RPMI7951 (cell line): ENCODE data around the gene RGSL1. TPM values are rescaled to one million over a fixed set of nuclear protein-coding genes. Genes with fewer than 3 reads are reported as not detected.

ENCODE experiments used
- DNase-seq: peaks from one replicate; pipeline ENCODE4 v3.0.0-alpha.2; 2012; ENCODE audit warnings: low read depth
- total RNA-seq: library from RNA; depleted of rRNA; stranded (reverse); fragments of >200 nt; shearing (Covaris generic); gene quantifications from 2 replicates; pipeline ENCODE4 v1.2.3, GENCODE V29; 2014; rRNA removed

The RGSL1 gene
- not detected in 2 replicates for total RNA-seq

DNA sequence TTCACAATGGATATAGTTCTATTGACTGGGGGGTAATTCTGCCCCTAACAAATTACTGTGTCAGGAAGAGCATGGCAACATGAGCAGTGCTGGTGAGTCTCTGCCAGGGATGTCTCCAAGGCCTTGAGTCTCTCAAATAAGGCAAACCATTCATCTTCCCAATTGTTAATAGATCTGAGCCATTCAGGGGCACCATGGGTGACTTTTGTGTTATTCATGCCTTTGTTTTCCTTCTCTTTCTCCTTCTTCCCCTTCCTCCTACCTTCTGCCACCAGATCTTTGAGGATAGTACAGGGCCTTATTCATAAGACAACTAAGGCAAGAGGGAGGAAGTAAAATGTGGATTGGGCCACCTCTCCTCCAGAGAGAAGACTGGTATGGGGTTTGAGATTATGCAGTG, at the start of gene RGSL1:
Gene RGSL1, plus strand, starts transcription at position 60 of the 400 bp plus-strand sequence. Its CDS starts 20 bp downstream, at position 80.
- no peak for DNase-seq

GRCh38 chr1:182400567-182400966, 49.4 kb upstream of the RGSL1 start, which contains the start of gene TEDDM1:
TSS of gene TEDDM1 (minus strand) at chr1:182400667. CDS start at chr1:182400485, 182 bp downstream.
- no peak for DNase-seq

- DNase-seq = no peak
Measured at GRCh38 chr1:182404781-182405180, 45.2 kb upstream of the RGSL1 start.

DNA sequence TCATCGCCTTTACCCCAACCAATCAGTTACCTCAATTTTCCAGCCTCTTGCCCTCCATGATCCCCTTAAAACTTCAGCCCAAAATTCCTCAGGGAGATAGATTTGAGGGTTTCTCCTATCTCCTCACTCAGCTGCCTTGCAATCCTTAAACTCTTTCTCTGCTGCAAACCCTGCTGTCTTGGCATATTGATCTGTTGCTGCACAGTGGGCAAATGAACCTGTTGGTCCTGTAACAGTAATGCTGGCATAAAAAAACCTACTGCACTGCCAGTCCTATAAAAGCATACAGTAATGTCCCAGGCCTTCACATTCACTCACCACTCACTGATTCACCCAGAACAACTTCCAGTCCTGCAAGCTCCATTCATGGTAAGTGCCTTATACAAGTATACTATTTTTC, 44.4 kb upstream of the RGSL1 start:
- DNase-seq = no peak

DNA sequence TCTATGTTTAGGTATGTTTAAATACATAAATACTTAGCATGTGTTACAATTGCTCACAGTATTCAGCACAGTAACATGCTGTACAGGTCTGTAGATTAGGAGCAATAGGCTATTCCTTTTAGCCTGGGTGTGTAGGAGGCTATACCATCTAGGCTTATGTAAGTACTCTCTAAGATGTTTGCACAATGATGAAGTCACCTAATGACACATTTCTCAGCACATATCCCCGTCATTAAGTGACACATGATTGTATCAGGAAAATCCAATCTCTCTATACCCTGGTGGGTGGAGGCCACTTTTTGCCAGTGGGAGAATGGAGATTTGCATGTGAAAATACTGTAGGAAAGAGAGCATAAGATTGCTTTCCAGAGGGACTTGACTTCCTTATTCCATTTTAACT, 43.9 kb upstream of the RGSL1 start:
- no peak for DNase-seq

DNA sequence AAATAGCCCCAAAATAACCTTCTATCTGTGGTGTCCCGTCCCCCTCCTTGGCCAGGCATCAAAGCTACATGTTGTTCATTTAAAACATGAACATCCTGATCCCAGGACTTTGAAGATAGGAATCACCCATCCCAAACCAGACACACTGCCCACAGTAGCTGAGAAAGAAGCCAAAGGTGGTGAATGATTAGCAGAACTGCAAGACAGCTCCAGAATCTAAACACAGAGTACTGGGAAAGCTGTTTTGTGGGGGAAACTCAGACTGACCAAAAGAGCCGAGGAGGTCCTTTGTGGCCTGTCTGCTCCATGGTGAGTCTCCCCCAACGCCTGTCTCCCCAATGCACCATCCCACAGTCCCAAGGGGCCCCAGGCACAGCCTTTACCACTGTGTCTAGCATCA, 42.2 kb upstream of the RGSL1 start:
- DNase-seq = no peak

GRCh38 chr1:182408435-182409075, 41.4 kb upstream of the RGSL1 start:
- no peak for DNase-seq

GRCh38 chr1:182410138-182410537, 39.8 kb upstream of the RGSL1 start:
- DNase-seq = no peak

- DNase-seq = no peak
Measured at GRCh38 chr1:182410620-182411273, 39.2 kb upstream of the RGSL1 start.

DNA sequence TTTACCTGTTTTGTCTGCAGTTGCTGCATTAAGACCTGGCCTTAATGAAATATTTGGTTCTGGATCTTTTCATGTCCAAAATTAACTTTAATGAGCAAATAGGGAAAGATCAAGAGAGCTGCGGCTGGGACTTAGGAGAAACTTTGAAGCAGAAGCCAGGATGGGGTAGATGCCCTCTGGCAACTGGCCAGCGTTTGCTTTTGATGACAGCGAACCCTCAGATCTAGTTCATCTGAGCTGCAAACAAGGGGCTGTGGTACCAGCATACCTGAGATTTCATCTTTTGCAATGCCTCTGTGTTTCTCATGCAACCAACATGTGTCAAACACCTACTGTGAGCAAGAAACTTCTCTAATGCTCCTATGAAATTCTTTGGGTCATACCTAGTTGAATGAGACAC, 36.5 kb upstream of the RGSL1 start:
- no peak for DNase-seq

- no peak for DNase-seq
Measured at GRCh38 chr1:182413969-182414368, 36.0 kb upstream of the RGSL1 start.

GRCh38 chr1:182415789-182416188, 34.2 kb upstream of the RGSL1 start:
- DNase-seq = no peak

- DNase-seq = no peak
Measured at GRCh38 chr1:182426442-182427430, 23.2 kb upstream of the RGSL1 start.

DNA sequence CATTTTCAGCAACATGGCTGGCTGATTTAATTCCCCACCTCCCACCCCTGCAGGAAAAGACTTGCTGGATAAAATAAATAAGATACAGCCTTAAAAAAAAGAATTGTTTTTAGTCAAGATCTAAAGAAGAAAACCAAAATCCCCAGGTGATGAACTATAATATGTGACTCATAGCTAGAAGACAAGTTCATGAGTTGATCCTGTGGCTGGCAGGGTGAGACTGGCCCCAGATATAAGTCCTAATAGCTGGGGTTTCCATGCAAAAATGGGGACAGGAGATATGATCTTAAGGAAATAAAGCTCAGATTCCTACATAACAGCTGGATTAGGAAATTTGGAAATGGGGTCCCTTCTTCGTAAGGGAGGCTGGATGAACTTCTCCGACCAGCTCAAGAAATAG, 21.9 kb upstream of the RGSL1 start:
- no peak for DNase-seq

GRCh38 chr1:182430263-182431068, 19.5 kb upstream of the RGSL1 start:
- DNase-seq = peak; percentile 24

DNA sequence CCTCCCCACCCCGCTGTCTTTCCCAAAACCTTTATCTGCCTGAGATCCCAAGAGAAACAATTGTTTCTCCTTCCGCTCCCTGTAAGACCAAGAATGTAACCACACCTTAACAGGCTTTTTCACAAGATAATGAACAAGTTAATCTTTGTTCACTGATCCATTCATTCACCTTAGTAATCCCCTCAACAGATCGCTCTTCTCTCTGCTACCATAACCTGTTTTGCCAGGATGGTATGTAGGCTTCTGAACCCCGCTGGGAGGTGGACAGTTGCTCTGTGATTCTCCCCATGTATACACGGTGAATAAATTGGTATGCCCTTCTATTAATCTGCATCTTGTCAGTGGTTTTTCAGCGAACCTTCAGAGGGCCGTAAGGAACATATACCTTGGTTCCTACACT, 18.7 kb upstream of the RGSL1 start:
- DNase-seq = no peak

GRCh38 chr1:182433580-182433979, 16.4 kb upstream of the RGSL1 start:
- DNase-seq = no peak

- no peak for DNase-seq
Measured at GRCh38 chr1:182438326-182438725, 11.6 kb upstream of the RGSL1 start.

- no peak for DNase-seq
Measured at GRCh38 chr1:182441719-182442118, 8.2 kb upstream of the RGSL1 start.

DNA sequence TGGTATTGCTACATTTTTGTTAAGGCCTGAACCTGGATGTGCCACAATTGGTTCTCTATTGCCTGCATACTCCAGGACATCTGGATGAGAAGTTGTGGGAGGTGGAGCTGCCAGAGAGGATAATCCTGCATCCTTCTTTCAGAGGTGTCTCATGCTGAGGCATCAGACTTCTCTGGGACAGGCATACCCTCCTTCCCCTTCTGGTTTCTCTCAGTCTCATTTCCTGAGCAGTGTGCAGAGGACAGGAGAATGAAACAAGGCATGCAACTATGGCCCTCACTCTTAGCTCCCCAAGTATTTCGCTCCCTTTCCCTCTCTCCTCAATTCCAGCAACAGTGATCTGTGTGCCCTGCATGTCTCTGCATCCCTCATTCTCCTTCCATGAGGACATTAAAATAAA, 7.6 kb upstream of the RGSL1 start:
- no peak for DNase-seq

DNA sequence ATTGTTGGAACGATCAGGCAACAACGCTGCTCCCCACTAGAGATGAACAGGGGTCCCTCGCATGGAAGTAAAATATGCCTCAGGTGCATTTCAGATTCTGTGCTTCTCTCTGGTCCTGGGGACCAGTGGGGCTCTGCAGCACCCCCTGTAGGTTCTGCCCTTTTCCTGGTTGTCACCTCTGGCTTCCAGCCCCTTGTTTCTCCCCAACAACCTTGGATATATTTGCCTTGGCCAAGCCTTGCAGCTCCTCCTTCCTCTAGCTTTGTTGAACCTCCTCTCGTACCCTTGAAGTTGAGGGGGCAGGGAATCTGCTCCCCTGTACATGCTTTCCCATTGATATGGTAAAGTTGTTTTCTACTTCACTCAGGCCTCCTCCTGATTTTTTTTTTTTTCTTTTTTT, 5.4 kb upstream of the RGSL1 start:
- no peak for DNase-seq
